ENCODE measurements around the gene SLC12A8. TPM values are rescaled to one million over a fixed set of nuclear protein-coding genes. Genes with fewer than 3 reads are reported as not detected.

Gene SLC12A8
- total and polyA plus RNA-seq, 2 of the 13 experiments (the other 11 are each of a cell fraction or from before 2014, with no cell fraction given): 0.44 to 0.71 TPM

GRCh38 chr3:125108833-125109535 is 103.6 kb downstream of the SLC12A8 start:
- Histone ChIP-seq H3K9ac (ENCODE audit: insufficient read depth, low read depth, low read length) (no peak overlapping the region), H3K4me3 (replicated peaks in 1 of 3; ENCODE audit: insufficient read depth in 1 of 3, low read depth in 2 of 3, low read length in 3 of 3) (no peak overlapping the region), H3K9me3 (ENCODE audit: low read length) (no peaks in the 10 kb centered on the region), H3K79me2 (ENCODE audit: insufficient read depth, low read length) (no peaks in the 10 kb centered on the region), H4K20me1 (ENCODE audit: insufficient read depth, low read length) (no peaks in the 10 kb centered on the region), H3K4me2 (ENCODE audit: low read depth, low read length) (no peak overlapping the region), H3K27ac (ENCODE audit: extremely low read length, insufficient read depth, low read length) (no peak overlapping the region), H3K4me1 (ENCODE audit: insufficient read depth, low read length) (no peaks in the 10 kb centered on the region), H3K36me3 (replicated peaks in 1 of 2; ENCODE audit: control insufficient read depth in 1 of 2, insufficient read depth in 2 of 2, low read length in 2 of 2) (no peaks in the 10 kb centered on the region), H2AFZ (ENCODE audit: low read length) (no peak overlapping the region), H3K27me3 (ENCODE audit: control insufficient read depth in 1 of 2, insufficient read depth in 2 of 2, low read length in 2 of 2) (peaks cover 0 to 7% of the 10 kb centered on the region in 2 experiments; a peak in 2 of 5 replicates)
- FAIRE-seq (no peak), ATAC-seq (no peak), DNase-seq (ENCODE audit: low spot score) (no peak)
- ChIA-PET CTCF (ENCODE audit: low intra/inter-chr PET ratio, low total read pairs) (no interaction called here), POLR2A (no interaction called here)
- in situ Hi-C loops (cut with HindIII; ENCODE audit: extremely low pct_ligation_motif_present, low pct_unique_long_range_greater_than_20kb) (no loop called here), intact Hi-C loops (cut with micrococcal nuclease; ENCODE audit: unreplicated experiment) (no loop called here)
- TF ChIP-seq TRAFD1 (CRISPR knock-in tag; IDR thresholded peaks at IDR 0.05; ENCODE audit: borderline replicate concordance): no peak
- TF ChIP-seq ZFX (CRISPR knock-in tag; IDR thresholded peaks at IDR 0.05; ENCODE audit: low read depth): no peak
- no peak for TF ChIP-seq IRF1 (CRISPR knock-in tag; IDR thresholded peaks at IDR 0.05; ENCODE audit: low read depth)
- no TSS peak for BruUV-seq (replicated peaks)
- 58% methylated on average over 9 of the region's 9 CpGs for WGBS (ENCODE audit: low lambda C conversion rate)

Measured in HepG2 (cell line).